HG03095 (cell line): ENCODE measurements around the gene IFIT3.
A peak's percentile ranks its signal among the peaks of the same experiment; 100 is the strongest.
"Not testable (repeated sequence)": the region's sequence is repeated elsewhere in the genome, so short reads cannot be mapped to it uniquely, and the experiment has no call there.

Experiments
- ATAC-seq: cut with Tn5 transposase; IDR thresholded peaks from one replicate; pipeline ENCODE4 v1.9.1; 2021; ENCODE audit warnings: moderate library complexity; ENCODE audit not compliant: unreplicated experiment

The IFIT3 gene, protein sequence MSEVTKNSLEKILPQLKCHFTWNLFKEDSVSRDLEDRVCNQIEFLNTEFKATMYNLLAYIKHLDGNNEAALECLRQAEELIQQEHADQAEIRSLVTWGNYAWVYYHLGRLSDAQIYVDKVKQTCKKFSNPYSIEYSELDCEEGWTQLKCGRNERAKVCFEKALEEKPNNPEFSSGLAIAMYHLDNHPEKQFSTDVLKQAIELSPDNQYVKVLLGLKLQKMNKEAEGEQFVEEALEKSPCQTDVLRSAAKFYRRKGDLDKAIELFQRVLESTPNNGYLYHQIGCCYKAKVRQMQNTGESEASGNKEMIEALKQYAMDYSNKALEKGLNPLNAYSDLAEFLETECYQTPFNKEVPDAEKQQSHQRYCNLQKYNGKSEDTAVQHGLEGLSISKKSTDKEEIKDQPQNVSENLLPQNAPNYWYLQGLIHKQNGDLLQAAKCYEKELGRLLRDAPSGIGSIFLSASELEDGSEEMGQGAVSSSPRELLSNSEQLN

GRCh38 chr10:89327803-89328441 lies at the start of gene IFIT3:
Gene IFIT3 (plus strand): TSS chr10:89327997. CDS start chr10:89328074, 77 bp downstream.
- no peak for ATAC-seq

DNA sequence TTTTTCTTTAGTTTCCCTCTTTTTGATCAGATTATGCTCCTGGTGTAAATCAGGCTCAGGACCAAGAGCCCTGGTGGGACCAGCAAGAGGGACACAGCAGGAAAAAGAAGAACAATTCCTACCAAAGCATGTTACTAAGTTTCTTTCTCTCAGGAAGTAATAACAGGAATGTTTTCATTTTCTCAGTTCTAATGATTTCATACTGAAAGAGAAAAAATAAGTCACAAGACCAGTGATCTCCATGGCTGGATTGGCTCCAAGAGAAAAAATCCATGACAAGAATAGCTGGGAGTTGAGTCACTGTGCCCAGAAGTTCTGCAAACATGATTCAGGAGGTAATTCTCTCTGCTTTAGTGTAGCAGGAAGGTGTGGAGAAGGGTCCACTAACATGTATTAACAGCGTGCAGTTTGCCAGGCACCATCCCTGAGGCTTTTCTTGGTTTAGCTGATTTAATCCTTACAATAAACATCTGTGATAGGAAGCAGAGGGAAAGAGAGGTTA lies 49.7 kb upstream of the IFIT3 start:
- no peak for ATAC-seq

GRCh38 chr10:89278900-89279392 lies 48.9 kb upstream of the IFIT3 start:
- ATAC-seq = no peak

DNA sequence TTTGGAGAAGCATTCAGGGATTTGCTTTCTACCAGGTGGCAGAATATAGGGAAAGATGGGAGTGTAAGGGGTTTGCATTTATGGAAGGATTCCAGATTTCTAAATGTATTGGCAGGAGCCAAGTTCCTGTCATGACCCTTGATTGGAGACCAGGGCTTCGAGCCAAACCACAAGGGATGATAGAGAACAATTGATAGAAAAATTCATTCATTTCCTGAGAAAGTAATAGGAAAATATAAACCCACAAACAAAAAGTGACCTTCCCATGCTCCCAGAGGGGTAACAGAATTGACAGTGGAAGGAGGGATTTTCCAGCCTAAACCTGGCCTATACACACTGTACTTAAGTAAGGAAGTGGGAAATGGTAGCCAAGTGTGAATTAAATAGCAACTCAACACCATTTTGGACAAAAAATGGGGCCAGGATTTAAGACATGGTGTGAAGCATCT lies 48.4 kb upstream of the IFIT3 start:
- ATAC-seq = no peak

GRCh38 chr10:89280508-89280907 lies 47.3 kb upstream of the IFIT3 start:
- ATAC-seq = no peak

DNA sequence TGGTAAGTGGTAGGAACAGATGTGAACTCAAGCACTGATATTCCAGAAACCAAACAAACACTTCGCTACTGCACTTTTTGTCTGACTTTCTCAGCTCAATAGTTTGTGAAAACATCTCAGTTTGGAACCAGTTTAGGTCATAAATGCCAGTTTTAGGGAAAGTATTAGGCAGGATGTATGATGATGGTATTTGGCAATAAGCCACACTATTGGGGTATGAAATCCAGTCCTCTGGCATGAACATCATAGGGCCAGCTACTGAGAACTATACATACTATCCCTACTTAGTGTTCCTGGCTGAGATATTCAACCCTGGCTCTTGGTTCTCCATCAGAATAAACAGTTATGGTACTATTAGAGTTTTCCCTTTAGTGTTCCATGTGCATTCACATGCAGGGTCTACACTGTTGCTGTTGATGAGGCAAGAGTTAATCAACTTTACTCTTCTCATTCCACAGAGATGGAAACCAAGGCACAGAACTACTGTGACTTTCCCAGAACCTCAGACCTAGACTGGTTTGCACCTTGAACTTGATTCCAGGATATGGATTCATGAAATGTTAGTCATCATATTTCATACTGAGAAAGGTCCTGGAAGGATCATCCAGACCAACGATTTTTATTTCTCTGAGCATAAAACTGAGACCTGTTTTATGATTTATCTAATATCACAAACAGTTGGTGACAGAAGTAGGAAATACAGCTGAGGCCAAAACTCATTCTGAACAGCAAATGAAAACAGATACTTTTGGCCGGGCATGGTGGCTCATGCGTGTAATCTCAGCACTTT lies 46.0 kb upstream of the IFIT3 start:
- no peak for ATAC-seq

DNA sequence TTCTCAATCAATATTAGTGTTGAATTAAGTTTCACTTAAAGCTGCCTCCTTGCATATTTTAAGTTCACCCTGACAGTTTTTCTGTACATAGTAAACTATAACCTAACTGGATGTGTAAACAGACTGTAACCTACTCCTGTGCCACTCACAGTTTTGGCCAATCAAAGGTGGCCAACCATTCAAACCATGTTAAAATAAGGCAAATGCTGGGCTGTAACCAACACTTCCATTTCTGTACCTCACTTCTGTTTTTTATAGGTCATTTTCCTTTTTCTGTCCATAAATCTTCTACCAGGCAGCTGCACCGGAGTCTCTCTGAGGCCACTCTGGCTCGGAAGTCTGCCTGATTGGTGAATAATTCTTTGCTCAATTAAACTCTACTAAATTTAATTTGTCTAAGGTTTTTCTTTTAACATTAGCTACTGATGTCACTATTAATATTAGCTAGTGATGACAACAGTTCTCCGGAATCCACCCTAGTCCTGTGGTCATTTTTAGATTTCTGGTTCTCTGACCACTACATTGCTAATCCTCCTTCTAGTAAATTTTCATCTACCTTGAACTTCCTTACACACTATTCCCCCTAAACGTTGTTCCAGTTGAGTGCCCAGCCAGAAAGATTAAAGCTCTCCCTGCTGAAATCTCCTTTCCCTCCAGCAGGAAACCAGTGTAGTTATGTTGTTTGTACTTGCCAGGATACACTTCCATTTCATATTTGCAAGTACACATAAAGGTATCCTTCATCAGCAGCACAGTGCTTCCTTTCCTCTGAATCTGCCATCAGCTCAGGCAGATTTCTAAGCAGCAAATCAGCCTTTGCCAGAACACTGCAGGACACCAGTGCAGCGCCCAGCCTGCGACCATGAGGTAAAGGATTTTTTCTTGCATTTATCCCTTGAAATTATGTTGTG lies 44.5 kb upstream of the IFIT3 start:
- ATAC-seq = no peak

- no peak for ATAC-seq
Measured at GRCh38 chr10:89283936-89284475, 43.8 kb upstream of the IFIT3 start.

DNA sequence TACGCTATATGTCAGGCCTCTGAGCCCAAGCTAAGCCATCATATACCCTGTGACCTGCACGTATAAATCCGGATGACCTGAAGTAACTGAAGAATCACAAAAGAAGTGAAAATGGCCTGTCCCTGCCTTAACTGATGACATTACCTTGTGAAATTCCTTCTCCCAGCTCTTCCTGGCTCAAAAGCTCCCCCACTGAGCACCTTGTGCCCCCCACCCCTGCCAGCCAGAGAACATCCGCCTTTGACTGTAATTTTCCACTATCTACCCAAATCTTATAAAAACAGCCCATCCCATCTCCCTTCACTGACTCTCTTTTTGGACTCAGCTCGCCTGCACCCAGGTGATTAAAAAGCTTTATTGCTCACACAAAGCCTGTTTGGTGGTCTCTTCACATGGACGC lies 43.1 kb upstream of the IFIT3 start:
- not testable (repeated sequence) for ATAC-seq

GRCh38 chr10:89285303-89285702 lies 42.5 kb upstream of the IFIT3 start:
- not testable (repeated sequence) for ATAC-seq

DNA sequence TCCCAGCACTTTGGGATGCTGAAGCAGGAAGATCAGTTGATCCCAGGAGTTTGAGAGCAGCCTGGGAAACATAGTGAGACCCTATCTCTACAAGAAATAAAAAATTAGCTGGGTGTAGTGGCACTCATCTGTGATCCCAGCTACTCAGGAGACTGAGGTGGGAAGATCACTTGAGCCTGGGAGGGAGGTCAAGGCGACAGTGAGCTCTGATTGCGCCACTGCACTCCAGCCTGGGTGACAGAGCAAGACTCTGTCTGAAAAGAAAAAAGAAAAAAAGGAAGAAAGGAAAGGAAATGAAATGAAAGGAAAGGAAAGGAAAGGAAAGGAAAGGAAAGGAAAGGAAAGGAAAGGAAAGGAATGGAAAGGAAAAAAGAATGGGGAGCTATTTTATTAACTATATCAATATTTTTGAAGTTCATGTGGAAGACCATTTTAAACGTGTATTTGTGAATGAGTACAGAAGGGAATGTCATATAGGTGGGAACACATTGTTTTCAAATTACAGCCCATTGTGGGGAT lies 33.0 kb upstream of the IFIT3 start:
- ATAC-seq = no peak

GRCh38 chr10:89295597-89295996 lies 32.2 kb upstream of the IFIT3 start:
- ATAC-seq = no peak

GRCh38 chr10:89296220-89296648 lies 31.6 kb upstream of the IFIT3 start:
- no peak for ATAC-seq

DNA sequence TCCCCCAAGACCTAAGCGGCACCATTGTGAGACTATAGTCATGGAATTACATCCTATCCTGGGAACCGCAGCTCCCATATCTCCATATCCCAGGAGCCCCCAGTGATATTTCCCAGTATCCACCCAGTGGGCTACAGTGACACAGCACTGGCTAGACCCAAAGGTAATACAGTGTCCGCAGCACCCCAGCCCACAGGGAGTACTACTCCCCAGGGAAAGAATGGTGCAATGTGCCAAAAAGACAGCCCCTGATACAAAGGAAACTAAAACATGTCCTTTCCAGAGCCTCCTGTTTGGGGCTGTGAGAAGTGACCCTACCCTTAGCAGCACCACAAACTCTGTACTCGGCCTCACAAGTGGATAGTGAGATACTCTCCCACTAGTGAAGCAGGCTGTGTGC lies 30.4 kb upstream of the IFIT3 start:
- ATAC-seq = no peak

DNA sequence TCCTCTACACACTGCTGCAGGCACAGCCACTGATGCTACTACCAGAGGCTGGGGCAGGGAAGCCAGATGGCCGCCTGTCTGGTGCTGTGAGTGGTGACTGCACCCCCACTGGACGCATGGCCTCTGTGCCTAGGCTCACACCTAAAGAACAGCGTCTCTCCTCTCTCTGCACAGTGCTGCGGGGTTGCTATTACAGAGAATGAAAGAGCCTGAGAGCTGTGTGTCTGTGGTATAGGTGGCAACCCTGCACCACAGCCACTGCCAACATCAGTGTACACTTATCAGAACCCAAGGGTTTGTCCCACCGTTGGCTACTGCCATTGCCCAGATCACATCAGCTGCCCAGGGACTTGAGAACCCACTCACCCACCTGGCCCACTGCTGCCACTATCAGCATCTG lies 30.0 kb upstream of the IFIT3 start:
- ATAC-seq = no peak

DNA sequence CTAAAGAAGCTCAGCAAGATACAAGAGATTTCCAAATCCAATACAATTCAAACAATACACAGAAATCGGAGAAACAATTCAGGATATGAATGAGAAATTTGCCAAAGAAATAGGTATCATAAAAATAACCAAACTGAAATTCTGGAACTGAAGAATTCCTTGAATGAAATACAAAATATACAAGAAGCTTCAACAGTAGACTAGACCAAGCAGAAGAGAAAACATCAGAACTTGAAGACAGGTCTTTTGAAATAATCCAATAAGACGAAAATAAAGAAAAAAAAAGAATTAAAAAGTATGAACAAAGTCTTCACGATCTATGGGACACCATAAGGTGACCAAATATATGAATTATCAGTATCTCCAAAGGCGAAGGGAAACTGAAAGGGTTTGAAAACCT lies 28.8 kb upstream of the IFIT3 start:
- ATAC-seq = no peak

DNA sequence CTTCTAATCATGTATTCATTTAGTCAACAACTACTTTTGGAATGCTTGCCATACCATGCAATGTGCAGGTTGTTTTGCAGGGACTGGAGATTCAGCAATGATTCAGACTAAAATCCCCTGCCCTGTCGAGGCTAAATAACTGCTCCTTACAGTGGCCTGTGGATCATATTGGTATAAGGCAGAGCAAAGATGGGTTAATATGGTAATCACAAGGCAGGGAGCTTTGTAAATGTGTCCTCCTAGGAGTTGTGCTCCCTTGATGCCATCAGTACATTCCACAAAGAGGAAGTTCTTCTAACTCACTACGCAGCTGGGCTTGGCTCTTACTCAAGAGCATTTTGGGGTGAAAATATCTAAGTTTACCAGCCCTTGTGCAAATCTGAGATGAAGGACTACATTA lies 26.6 kb upstream of the IFIT3 start:
- no peak for ATAC-seq

- ATAC-seq = peak; percentile 69
Measured at GRCh38 chr10:89301721-89302445, 25.9 kb upstream of the IFIT3 start, which contains the start of gene IFIT2. Gene IFIT2 (plus strand): TSS chr10:89302046. CDS start chr10:89302124, 78 bp downstream.

- ATAC-seq = no peak
Measured at GRCh38 chr10:89302625-89303024, 25.2 kb upstream of the IFIT3 start.
